ENCODE data around the gene PLEKHG2. TPM values are rescaled to one million over a fixed set of nuclear protein-coding genes. Genes with fewer than 3 reads are reported as not detected.

The PLEKHG2 gene
- total RNA-seq, 4 donors from 2014 or later = 16.7 to 38.4 (median 22.2) TPM

DNA sequence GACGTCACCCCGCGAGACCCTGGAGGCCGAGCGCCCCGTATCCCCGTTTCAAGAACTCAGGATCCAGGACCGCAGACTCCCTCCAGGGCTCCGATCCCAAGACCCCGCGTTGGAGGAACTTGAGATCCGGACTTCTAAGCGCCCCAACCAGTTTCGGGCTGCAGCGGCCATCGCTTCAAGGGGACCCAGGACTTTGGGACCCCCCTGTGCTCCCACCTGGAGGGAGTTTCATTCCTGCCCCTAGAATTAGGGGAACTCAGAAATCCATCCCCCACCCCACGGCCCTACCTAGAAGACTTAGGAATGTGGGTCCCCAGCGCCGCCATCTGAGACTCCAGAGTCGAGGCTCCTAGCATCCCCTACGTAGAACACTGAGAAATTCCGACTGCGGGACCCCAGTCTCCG lies 400 bp downstream of the PLEKHG2 start:
- H3K27me3 ChIP-seq = no peaks in the 10 kb centered on the region
- peak overlapping the region; percentile 63 to 93 (median 80) for H3K4me3 ChIP-seq
- intact Hi-C loops (cut with DNase I) = loop anchor here (1.0 to 2.0 kb wide), 2 partner anchors 15 to 32 kb away; partner anchors contain the start of gene SUPT5H
- peaks cover 17 to 40% (median 35%) of the 10 kb centered on the region in 4 donors for H3K36me3 ChIP-seq
- TF ChIP-seq, protein P1, sequence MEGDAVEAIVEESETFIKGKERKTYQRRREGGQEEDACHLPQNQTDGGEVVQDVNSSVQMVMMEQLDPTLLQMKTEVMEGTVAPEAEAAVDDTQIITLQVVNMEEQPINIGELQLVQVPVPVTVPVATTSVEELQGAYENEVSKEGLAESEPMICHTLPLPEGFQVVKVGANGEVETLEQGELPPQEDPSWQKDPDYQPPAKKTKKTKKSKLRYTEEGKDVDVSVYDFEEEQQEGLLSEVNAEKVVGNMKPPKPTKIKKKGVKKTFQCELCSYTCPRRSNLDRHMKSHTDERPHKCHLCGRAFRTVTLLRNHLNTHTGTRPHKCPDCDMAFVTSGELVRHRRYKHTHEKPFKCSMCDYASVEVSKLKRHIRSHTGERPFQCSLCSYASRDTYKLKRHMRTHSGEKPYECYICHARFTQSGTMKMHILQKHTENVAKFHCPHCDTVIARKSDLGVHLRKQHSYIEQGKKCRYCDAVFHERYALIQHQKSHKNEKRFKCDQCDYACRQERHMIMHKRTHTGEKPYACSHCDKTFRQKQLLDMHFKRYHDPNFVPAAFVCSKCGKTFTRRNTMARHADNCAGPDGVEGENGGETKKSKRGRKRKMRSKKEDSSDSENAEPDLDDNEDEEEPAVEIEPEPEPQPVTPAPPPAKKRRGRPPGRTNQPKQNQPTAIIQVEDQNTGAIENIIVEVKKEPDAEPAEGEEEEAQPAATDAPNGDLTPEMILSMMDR (IDR thresholded peaks at IDR 0.05) = peak in 1 of 3 experiments; percentile 28
- TF ChIP-seq EP300 (IDR thresholded peaks at IDR 0.05) = no peak
- peaks cover 33 to 65% (median 57%) of the 10 kb centered on the region in 4 donors for H3K4me1 ChIP-seq
- H3K27ac ChIP-seq (replicated peaks in 1 of 4) = peak overlapping the region; percentile 91 to 100 (median 99)
- 0% methylated on average over 4 of the region's 24 CpGs for WGBS
- H3K9me3 ChIP-seq = no peaks in the 10 kb centered on the region
- DNase-seq (ENCODE audit: extremely low spot score) = no peak

DNA sequence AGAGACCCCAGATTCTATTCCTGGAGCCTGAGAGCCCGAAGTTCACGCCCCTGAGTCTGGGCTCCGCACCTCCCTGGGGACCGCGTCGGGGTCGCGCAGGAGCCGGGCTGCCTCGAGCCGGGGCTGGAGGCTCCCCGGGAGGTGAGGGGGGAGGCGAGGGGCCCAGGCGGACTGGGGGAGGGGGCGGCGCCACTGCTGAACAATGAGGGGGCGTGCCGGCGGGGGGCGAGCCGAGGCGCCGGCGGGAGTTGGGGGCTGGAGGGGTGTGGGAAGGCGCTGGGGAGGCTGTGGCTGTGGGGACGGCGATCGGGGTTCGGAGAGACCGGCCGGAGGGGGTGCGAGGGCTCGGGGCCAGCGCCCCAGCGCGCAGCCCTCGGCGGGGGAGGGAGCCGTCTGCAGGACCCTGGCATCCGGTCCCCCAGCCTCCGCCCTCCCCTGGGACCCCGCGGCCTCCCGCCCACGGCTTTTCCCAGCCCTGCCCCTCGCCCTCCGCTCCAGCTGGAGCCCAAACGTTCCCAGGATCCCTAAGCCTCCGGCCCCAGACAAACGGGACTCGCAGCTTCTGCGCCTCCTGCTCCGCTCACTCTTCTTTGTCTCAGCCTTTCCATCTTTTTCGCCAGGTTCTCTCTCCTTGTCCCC lies 922 bp downstream of the PLEKHG2 start:
- no peaks in the 10 kb centered on the region for H3K9me3 ChIP-seq
- WGBS = 3% methylated on average over 32 of the region's 54 CpGs
- no peaks in the 10 kb centered on the region for H3K27me3 ChIP-seq
- peak overlapping the region; percentile 91 to 100 (median 99) for H3K27ac ChIP-seq (replicated peaks in 1 of 4)
- peaks cover 12 to 40% (median 35%) of the 10 kb centered on the region in 4 donors for H3K36me3 ChIP-seq
- peak overlapping the region; percentile 63 to 93 (median 80) for H3K4me3 ChIP-seq
- TF ChIP-seq EP300 (IDR thresholded peaks at IDR 0.05) (no peak), POLR2A (IDR thresholded peaks at IDR 0.05; ENCODE audit: low read depth) (no peak), POLR2AphosphoS5 (IDR thresholded peaks at IDR 0.05) (peak in 1 of 2 donors; percentile 13)
- TF ChIP-seq, protein P1 (IDR thresholded peaks at IDR 0.05) = no peak
- intact Hi-C loops (cut with DNase I) = loop anchor here (2.0 kb wide), 1 partner anchor 31 kb away; the partner anchor contains the start of gene SUPT5H
- DNase-seq (ENCODE audit: extremely low spot score) = no peak
- H3K4me1 ChIP-seq = peaks cover 33 to 65% (median 57%) of the 10 kb centered on the region in 4 donors

DNA sequence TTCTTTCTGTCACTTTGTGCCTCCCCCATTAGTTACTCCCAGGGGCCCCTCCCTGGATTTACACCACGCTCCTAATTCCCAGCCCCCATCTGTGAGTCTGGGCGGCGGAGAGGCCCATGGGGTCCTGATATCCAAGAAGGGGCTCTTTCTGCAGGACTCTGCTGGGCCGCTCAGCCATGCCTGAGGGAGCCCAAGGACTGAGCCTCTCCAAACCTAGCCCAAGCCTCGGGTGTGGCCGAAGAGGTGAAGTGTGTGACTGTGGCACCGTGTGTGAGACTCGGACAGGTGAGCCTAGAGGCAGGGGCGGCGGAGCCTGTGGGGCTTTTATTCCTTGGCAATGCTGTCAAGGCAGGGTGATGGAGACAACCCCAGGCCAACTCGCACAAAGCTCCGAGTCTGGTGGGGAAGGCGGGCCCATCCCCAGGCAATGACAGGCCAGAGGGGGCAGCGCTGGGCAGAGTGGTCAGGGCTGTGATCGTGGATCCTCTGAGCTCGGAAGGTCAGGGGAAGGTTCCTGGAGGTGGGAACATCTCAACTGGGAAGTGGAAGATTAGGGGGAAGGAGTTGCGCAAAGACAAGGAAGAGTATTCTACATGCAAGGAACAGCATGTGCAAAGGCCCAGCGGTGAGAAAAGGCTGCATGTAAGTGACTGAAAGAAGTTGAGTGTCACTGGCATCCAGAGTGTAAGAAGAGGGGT lies 1.6 kb downstream of the PLEKHG2 start:
- Histone ChIP-seq H3K27ac (replicated peaks in 1 of 4) (peak overlapping the region; percentile 91 to 100 (median 99)), H3K4me1 (peaks cover 33 to 65% (median 57%) of the 10 kb centered on the region in 4 donors), H3K36me3 (peaks cover 13 to 40% (median 36%) of the 10 kb centered on the region in 4 donors), H3K4me3 (peak overlapping the region; percentile 63 to 93 (median 80)), H3K9me3 (no peaks in the 10 kb centered on the region), H3K27me3 (no peaks in the 10 kb centered on the region)
- 32% methylated on average over 16 of the region's 18 CpGs for WGBS
- intact Hi-C loops (cut with DNase I) = loop anchor here (2.0 kb wide), 1 partner anchor 31 kb away; the partner anchor contains the start of gene SUPT5H
- TF ChIP-seq POLR2AphosphoS5 (IDR thresholded peaks at IDR 0.05) (no peak), POLR2A (IDR thresholded peaks at IDR 0.05; ENCODE audit: low read depth) (no peak), EP300 (IDR thresholded peaks at IDR 0.05) (no peak)
- TF ChIP-seq, protein P1 (IDR thresholded peaks at IDR 0.05) = no peak
- no peak for DNase-seq (ENCODE audit: extremely low spot score)

DNA sequence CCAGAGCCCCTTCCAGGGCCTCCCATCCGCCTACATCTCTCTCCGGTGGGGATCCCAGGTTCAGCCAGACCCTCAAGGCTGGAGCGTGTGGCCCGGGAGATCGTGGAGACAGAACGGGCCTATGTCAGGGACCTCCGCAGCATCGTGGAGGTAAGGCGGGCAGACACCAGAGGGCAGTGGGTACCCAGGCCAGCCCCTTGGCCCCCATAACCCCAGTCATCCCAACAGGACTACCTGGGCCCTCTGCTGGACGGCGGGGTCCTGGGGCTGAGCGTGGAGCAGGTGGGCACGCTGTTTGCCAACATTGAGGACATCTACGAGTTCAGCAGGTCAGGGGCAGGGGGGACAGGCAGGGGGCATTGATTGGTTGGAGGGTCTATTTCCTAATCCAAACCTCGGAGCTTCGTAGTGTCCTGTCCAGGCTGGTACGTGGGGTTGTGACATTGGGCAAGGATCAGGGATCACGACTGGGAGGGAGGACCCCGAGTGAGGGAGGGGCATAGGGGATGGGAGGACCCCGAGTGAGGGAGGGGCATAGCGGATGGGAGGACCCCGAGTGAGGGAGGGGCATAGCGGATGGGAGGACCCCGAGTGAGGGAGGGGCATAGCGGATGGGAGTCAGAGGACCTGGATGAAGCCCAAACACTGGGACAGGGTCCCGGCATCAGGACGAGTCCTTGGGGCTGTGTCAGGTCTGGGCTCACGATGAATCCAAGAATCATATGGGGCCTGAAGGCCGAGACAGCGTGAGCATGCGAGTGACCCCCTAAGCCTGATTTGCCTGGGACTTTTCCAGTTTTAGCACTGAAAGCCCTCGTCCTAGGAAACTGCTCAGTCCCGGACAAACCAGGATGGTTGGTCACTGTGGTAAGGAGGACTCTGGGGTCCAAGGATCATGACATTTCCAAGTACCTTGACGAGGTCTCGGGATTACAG lies 2.9 kb downstream of the PLEKHG2 start:
- Histone ChIP-seq H3K27ac (replicated peaks in 1 of 4) (peak overlapping the region; percentile 91 to 100 (median 99)), H3K9me3 (no peaks in the 10 kb centered on the region), H3K27me3 (no peaks in the 10 kb centered on the region), H3K36me3 (peaks cover 18 to 49% (median 49%) of the 10 kb centered on the region in 4 donors), H3K4me3 (peak overlapping the region; percentile 63 to 93 (median 80)), H3K4me1 (peaks cover 31 to 58% (median 53%) of the 10 kb centered on the region in 4 donors)
- WGBS = 50% methylated on average over 27 of the region's 35 CpGs
- TF ChIP-seq POLR2A (IDR thresholded peaks at IDR 0.05; ENCODE audit: low read depth) = no peak
- TF ChIP-seq, protein P1 (IDR thresholded peaks at IDR 0.05) = peak in 1 of 3 experiments; percentile 4
- DNase-seq (ENCODE audit: extremely low spot score) = no peak
- intact Hi-C loops (cut with DNase I) = no loop called here

All from esophagus muscularis mucosa (tissue), 4 donors.